LNCAP (cell line): ENCODE measurements around the gene PPP2R5C.

ENCODE experiments used
- TF ChIP-seq, protein P1 (sequence below): fragments of 450-650 bp; IDR thresholded peaks from 2 replicates; pipeline ENCODE4 v1.5.1; 2017; ENCODE audit warnings: mild to moderate bottlenecking

PPP2R5C gene

DNA sequence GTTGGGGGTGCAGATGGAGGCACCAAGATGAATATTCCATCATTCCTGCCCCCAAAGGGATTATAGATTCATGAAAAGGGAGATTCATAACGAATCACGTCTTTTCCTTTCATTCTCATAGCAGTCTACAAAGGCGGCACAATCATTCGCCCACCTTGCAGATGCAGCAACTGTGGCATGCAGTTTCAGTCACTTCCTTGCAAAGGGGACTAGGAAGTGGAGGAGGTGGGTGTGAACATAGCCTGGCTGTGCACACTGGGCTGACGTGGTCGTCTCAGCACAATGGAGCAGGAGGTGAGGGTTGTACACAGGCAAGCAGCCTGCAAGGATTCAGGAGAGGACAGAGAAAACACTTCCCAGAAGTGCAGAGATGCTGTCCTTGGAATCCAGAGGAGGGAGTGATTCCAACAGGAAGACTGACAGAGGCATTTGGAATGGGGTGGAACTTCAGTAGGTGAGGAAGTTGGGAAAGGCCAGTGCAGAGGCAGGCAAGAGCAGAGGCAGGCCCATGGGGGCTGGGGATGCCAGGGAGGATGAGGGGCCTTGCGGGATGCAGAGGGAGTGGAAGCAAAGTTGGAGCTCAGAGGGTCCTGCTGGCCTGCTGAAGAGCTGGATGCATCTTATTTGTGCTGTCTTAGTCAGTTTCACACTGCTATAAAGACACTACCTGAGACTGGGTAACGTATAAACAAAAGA, 21.9 kb upstream of the PPP2R5C start:
- TF ChIP-seq, protein P1, sequence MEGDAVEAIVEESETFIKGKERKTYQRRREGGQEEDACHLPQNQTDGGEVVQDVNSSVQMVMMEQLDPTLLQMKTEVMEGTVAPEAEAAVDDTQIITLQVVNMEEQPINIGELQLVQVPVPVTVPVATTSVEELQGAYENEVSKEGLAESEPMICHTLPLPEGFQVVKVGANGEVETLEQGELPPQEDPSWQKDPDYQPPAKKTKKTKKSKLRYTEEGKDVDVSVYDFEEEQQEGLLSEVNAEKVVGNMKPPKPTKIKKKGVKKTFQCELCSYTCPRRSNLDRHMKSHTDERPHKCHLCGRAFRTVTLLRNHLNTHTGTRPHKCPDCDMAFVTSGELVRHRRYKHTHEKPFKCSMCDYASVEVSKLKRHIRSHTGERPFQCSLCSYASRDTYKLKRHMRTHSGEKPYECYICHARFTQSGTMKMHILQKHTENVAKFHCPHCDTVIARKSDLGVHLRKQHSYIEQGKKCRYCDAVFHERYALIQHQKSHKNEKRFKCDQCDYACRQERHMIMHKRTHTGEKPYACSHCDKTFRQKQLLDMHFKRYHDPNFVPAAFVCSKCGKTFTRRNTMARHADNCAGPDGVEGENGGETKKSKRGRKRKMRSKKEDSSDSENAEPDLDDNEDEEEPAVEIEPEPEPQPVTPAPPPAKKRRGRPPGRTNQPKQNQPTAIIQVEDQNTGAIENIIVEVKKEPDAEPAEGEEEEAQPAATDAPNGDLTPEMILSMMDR, result no peak

DNA sequence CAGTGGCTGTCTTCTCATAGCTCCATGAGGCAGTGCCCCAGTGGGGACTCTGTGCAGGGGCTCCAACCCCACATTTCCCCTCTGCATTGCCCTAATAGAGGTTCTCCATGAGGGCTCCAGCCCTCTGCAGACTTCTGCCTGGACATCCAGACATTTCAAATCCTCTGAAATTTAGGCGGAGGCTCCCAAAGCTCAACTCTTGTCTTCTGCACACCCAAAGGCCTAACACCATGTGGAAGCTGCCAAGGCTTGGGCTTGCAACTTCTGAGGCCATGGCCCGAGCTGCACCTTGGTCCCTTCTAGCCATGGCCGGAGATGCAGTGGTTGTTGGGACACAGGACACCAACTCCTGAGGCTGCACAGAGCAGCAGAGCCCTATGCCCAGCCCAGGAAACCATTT, 20.5 kb upstream of the PPP2R5C start:
- TF ChIP-seq, protein P1, result no peak

DNA sequence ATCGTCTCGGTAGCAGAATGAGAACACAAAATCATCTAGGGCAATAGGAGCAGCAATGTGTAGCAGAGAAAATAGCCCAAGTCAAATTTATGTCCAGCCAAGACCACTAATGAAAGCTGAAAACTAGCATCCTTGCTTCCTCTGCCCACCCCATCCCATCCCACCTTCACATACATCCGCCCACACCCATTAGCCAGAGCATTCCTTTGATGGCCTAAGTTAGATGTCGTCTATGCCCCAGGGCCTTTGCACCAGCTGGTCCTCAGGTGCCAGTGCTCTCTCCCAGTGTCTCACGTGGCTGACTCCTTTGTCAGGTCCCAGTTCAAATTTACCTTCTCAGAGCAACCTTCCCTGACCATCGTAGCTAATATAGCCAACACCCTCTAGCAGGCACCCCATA, 17.8 kb upstream of the PPP2R5C start:
- TF ChIP-seq, protein P1, result no peak

DNA sequence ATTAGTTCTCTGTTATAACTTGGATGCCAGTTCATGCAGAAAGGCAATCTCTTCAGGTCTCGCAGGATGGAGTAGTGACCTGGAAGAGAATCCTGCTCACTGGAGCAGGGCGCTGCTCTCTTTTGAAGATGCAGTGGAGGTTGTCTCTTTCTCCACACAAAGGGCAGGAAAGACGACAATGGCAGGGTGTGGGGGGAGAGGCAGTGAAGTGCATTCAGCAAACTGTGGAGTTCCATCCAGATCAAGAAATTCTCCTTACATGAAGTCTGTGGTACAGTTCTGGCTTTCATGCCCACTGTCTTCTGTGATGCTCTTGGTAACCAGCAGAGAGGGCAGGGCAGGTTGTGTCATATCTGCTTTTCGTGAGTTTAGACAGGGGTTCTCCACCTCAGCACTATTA, 6.6 kb upstream of the PPP2R5C start:
- TF ChIP-seq, protein P1, result no peak

DNA sequence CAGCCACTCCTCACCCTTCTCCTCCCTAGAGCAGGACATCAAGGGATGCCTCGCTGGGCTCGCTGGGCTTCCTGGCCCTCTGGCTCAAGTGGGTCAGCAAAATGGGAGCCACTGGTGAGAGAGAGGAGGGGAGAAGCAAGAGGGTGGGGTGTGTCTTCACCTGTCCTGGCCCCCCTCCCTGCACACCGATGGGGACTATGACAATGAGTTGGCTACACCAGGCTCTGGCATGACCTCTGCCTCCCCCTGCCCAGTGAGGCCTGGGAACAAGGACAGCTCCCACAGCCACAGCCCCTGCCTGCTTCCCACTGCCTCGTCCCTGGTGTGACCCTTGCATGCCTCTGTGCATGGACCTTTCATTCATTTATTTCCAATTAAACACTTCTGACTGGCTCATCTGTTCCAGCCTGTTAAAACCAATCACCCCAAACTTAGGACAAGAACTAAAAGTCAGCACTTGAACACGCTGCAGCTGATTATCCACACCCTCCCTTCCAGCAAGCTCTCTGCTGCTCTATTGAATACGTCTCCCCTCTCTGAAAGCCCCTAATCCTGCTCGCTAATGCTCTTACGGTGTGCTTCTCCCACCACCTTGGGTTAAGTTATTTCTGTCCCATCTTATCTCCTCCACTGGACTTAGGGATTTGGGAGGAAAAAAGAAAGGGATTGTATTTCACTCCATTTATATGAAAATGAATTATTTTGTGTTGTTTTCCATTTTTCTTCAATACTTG, 5.8 kb upstream of the PPP2R5C start:
- TF ChIP-seq, protein P1, result no peak

DNA sequence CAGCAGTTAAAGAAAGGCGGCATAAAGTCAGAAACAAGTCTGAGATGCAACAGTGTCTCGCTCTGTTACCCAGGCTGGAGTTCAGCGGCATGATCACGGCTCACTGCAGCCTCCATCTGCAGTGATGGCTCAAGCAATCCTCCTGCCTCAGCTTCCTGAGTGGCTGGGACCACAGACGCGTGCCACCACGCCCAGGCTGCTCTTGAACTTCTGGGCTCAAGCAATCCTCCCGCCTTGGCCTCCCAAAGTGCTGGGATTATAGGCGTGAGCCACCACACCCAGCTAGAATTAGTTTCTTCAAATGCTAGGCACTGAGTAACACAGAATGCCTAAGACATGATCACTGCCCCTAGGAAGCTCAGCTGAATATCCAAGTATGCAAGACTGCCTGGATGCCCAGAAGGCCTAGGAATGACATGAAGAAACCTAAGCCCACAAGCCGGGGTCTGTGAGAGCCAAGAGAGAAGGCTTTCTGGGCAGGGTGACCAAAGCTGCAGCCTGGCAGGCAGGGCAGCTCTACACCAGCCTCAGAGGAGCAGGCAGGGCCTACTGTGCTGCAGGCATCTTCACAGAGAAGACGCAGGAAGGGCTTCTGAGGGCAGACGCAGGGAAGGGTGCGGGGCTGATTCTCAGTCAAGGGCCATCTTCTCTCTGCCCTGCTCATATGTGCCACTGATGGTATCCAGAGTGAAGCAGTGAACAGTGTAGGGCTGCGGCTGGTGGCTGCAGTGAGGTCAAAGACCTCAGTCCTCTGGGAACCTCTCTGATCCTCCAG, 4.3 kb upstream of the PPP2R5C start:
- TF ChIP-seq, protein P1, result no peak

DNA sequence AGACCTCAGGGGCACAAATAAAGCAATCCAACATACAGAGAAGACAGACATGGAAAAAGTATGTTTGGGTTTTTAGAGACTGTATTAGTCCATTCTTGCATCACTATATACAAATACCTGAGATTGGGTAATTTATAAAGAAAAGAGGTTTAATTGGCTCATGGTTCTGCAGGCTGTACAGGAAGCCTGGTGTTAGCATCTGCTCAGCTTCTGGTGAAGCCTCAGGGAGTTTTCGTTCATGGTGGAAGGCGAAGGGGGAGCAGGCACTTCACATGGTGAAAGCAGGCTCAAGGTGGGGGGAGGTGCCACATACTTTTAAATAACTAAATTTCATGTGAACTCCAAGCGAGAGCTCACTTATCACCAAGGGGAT, 3.7 kb upstream of the PPP2R5C start:
- TF ChIP-seq, protein P1, result no peak
